Suprapubic skin (tissue), 4 donors: ENCODE measurements around the gene LGALS3BP.

ENCODE experiments used
- EP300 ChIP-seq: sonication (generic); formaldehyde crosslinking; IDR thresholded peaks from one replicate; pipeline ENCODE4 v1.6.1; 2017; ENCODE audit warnings: antibody characterized with exemption
- POLR2A ChIP-seq, 2 donors: fragments of 450-650 bp; IDR thresholded peaks; one replicate each; pipeline ENCODE4 v1.6.1; 2017; ENCODE audit warnings: antibody characterized with exemption in 2 of 2, mild to moderate bottlenecking in 2 of 2, moderate library complexity in 2 of 2
- POLR2AphosphoS5 ChIP-seq, 3 donors: sonication (generic); formaldehyde crosslinking; IDR thresholded peaks; one replicate each; pipeline ENCODE4 v1.6.1; 2017; ENCODE audit warnings: antibody characterized with exemption in 3 of 3
- TF ChIP-seq, protein P1 (sequence below), 2 donors: fragments of 200-600 bp in 1 of 2; fragments of 450-650 bp in 1 of 2; sonication (generic) in 1 of 2; IDR thresholded peaks; one replicate each; pipeline ENCODE4 v1.5.1; 2016 to 2019; ENCODE audit warnings: antibody characterized with exemption in 2 of 2, mild to moderate bottlenecking in 1 of 2, moderate library complexity in 1 of 2

GRCh38 chr17:78998311-78999055 is 18.8 kb upstream of the LGALS3BP start:
- TF ChIP-seq, protein P1, sequence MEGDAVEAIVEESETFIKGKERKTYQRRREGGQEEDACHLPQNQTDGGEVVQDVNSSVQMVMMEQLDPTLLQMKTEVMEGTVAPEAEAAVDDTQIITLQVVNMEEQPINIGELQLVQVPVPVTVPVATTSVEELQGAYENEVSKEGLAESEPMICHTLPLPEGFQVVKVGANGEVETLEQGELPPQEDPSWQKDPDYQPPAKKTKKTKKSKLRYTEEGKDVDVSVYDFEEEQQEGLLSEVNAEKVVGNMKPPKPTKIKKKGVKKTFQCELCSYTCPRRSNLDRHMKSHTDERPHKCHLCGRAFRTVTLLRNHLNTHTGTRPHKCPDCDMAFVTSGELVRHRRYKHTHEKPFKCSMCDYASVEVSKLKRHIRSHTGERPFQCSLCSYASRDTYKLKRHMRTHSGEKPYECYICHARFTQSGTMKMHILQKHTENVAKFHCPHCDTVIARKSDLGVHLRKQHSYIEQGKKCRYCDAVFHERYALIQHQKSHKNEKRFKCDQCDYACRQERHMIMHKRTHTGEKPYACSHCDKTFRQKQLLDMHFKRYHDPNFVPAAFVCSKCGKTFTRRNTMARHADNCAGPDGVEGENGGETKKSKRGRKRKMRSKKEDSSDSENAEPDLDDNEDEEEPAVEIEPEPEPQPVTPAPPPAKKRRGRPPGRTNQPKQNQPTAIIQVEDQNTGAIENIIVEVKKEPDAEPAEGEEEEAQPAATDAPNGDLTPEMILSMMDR (IDR thresholded peaks at IDR 0.05), result no peak
- TF ChIP-seq EP300 (no peak), POLR2A (IDR thresholded peaks at IDR 0.05) (no peak), POLR2AphosphoS5 (IDR thresholded peaks at IDR 0.05) (no peak)
